GM18868 (cell line): Measurements from ENCODE around the gene PRDM9.
"Not testable (repeated sequence)": the region's sequence is repeated elsewhere in the genome, so short reads cannot be mapped to it uniquely, and the experiment has no call there.

Source experiments
- ATAC-seq: cut with Tn5 transposase; IDR thresholded peaks from one replicate; pipeline ENCODE4 v1.9.1; 2021; ENCODE audit warnings: mild to moderate bottlenecking, moderate library complexity; ENCODE audit not compliant: unreplicated experiment

The PRDM9 gene

GRCh38 chr5:23507278-23507685 is at the start of gene PRDM9:
TSS of gene PRDM9 (plus strand) at chr5:23507609. CDS start at chr5:23509034, 1,425 bp downstream.
- ATAC-seq, result no peak

GRCh38 chr5:23457780-23458179 is 49.6 kb upstream of the PRDM9 start:
- no peak for ATAC-seq

- ATAC-seq, result no peak
Observed at GRCh38 chr5:23459214-23459613, 48.2 kb upstream of the PRDM9 start.

GRCh38 chr5:23461576-23461975 is 45.8 kb upstream of the PRDM9 start:
- no peak for ATAC-seq

GRCh38 chr5:23466401-23466912 is 41.0 kb upstream of the PRDM9 start:
- no peak for ATAC-seq

GRCh38 chr5:23468658-23469057 is 38.8 kb upstream of the PRDM9 start:
- ATAC-seq, result no peak

GRCh38 chr5:23473915-23474314 is 33.5 kb upstream of the PRDM9 start:
- no peak for ATAC-seq

GRCh38 chr5:23474315-23474714 is 33.1 kb upstream of the PRDM9 start:
- no peak for ATAC-seq

- no peak for ATAC-seq
Observed at GRCh38 chr5:23476580-23476979, 30.8 kb upstream of the PRDM9 start.

GRCh38 chr5:23482642-23483041 is 24.8 kb upstream of the PRDM9 start:
- no peak for ATAC-seq

- ATAC-seq, result no peak
Observed at GRCh38 chr5:23483090-23483489, 24.3 kb upstream of the PRDM9 start.

- no peak for ATAC-seq
Observed at GRCh38 chr5:23484096-23484495, 23.3 kb upstream of the PRDM9 start.

- not testable (repeated sequence) for ATAC-seq
Observed at GRCh38 chr5:23486227-23486626, 21.2 kb upstream of the PRDM9 start.

- ATAC-seq, result no peak
Observed at GRCh38 chr5:23490993-23491392, 16.4 kb upstream of the PRDM9 start.

GRCh38 chr5:23494558-23494957 is 12.9 kb upstream of the PRDM9 start:
- no peak for ATAC-seq

- no peak for ATAC-seq
Observed at GRCh38 chr5:23496576-23496975, 10.8 kb upstream of the PRDM9 start.

- no peak for ATAC-seq
Observed at GRCh38 chr5:23506329-23507236, 826 bp upstream of the PRDM9 start.

- not testable (repeated sequence) for ATAC-seq
Observed at GRCh38 chr5:23510434-23510833, 3.0 kb downstream of the PRDM9 start.

- ATAC-seq, result no peak
Observed at GRCh38 chr5:23522553-23522952, 15.1 kb downstream of the PRDM9 start.

- no peak for ATAC-seq
Observed at GRCh38 chr5:23523031-23523430, 15.6 kb downstream of the PRDM9 start.

GRCh38 chr5:23523998-23524397 is 16.6 kb downstream of the PRDM9 start:
- ATAC-seq, result no peak

- ATAC-seq, result no peak
Observed at GRCh38 chr5:23525751-23526150, 18.3 kb downstream of the PRDM9 start.
